Brain microvascular endothelial cell (primary cell): Measurements from ENCODE around the gene ZFR.

ENCODE experiments used
- DNase-seq: peaks from one replicate; pipeline ENCODE4 v3.0.0-alpha.2; 2020
- H3K27ac ChIP-seq: fragments of 250-450 bp; sonication (Bioruptor Pico); 2 replicates; pipeline ENCODE4 v1.5.1; 2020; ENCODE audit warnings: mild to moderate bottlenecking, moderate library complexity
- H3K27me3 ChIP-seq: fragments of 250-450 bp; sonication (Bioruptor Pico); replicated peaks from 2 replicates; pipeline ENCODE4 v1.5.1; 2020; ENCODE audit warnings: mild to moderate bottlenecking
- H3K36me3 ChIP-seq: fragments of 250-450 bp; sonication (Bioruptor Pico); replicated peaks from 2 replicates; pipeline ENCODE4 v1.5.1; 2020; ENCODE audit warnings: mild to moderate bottlenecking
- H3K4me3 ChIP-seq: 2 replicates; pipeline ENCODE4 v1.5.1; 2011; ENCODE audit warnings: low read depth, mild to moderate bottlenecking, control low read depth, low read length, moderate library complexity
- in situ Hi-C: cut with HindIII; loops from 2 replicates; pipeline ENCODE4 v1.10.0; 2017; ENCODE audit warnings: low sequenced_read_pairs, low pct_ligation_motif_present
- TF ChIP-seq, protein P1 (sequence below): IDR thresholded peaks from 2 replicates; pipeline ENCODE4 v1.5.1; 2011; ENCODE audit warnings: low read depth, mild to moderate bottlenecking, moderate library complexity, low read length, control low read depth, inconsistent platforms; ENCODE audit errors: missing control alignments

Gene ZFR

DNA sequence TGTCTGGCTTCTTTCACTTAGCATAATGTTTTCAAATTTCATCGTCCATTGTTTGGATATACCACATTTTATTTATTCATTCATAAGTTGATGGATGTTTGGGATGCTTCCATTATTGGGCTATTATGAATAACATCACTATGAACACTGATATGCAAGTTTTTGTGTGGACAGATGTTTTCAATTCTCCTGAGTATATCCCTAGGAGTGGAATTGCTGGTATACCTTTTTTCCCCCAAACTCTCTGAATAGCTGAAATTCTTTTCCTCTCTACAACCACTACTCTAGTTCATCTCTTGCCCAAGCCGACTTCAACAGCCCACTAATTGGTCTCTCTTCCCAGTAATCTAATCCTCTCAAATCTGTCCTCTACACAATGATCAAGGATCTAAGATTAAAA, 4.7 kb upstream of the ZFR start:
- Histone ChIP-seq H3K27ac (no peak overlapping the region), H3K27me3 (no peaks in the 10 kb centered on the region), H3K4me3 (no peak overlapping the region), H3K36me3 (no peaks in the 10 kb centered on the region)
- no peak for DNase-seq
- in situ Hi-C loops = no loop called here
- TF ChIP-seq, protein P1, sequence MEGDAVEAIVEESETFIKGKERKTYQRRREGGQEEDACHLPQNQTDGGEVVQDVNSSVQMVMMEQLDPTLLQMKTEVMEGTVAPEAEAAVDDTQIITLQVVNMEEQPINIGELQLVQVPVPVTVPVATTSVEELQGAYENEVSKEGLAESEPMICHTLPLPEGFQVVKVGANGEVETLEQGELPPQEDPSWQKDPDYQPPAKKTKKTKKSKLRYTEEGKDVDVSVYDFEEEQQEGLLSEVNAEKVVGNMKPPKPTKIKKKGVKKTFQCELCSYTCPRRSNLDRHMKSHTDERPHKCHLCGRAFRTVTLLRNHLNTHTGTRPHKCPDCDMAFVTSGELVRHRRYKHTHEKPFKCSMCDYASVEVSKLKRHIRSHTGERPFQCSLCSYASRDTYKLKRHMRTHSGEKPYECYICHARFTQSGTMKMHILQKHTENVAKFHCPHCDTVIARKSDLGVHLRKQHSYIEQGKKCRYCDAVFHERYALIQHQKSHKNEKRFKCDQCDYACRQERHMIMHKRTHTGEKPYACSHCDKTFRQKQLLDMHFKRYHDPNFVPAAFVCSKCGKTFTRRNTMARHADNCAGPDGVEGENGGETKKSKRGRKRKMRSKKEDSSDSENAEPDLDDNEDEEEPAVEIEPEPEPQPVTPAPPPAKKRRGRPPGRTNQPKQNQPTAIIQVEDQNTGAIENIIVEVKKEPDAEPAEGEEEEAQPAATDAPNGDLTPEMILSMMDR = no peak

DNA sequence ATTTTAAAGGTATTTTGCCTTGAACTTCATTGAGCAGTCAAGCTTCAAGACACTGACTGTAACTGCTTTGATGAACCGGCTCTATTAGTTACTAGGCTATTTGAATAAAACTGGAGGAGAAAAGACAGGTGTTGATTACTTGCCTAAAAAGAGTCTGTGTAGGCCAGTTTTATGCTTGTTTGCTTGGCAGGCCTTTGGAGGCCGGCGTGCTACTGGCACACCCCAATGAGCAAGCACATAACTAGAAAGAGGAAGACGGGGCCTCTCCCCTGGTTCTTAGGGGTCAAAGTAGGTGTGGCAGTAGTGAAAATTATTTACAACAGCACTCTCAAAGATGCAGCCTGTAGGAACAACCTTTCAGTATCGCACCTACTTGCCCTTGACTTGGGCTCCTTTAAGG, 2.1 kb upstream of the ZFR start:
- in situ Hi-C loops = no loop called here
- TF ChIP-seq, protein P1 = no peak
- no peaks in the 10 kb centered on the region for H3K36me3 ChIP-seq
- H3K27me3 ChIP-seq = no peaks in the 10 kb centered on the region
- no peak for DNase-seq
- no peak overlapping the region for H3K27ac ChIP-seq
- H3K4me3 ChIP-seq = no peak overlapping the region

DNA sequence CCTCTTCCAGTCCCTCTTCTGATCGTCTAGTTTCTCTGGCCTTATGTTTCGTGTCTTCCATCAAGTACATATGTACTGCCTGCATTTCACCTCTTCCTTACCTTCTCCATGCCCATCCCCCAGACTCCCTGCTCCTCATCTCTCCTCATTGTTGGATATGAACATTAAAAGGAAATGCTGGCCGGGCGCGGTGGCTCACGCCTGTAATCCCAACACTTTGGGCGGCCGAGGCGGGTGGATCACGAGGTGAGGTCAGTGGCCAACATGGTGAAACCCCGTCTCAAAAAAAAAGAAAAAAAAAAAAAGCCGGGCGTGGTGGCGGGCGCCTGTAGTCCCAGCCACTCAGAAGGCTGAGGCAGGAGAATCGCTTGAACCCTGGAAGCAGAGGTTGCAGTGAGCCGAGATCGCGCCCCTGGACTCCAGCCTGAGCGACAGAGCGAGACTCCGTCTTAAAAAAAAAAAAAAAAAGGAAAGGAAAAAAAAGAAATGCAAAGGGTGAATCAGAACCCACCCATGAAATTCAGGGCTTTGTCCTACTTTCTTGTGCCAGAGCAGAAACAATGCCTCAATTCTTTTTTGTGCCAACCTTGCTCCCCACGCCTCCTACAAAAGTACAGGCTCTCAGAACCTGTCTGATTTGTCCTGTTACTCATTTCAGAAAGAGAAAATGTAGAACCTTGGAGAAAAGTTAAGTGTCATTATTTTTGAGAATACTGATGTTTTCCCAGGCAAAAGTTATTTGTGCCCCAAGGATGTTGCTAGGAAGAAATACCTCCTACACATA, 1.5 kb upstream of the ZFR start:
- H3K27ac ChIP-seq = no peak overlapping the region
- H3K36me3 ChIP-seq = no peaks in the 10 kb centered on the region
- DNase-seq = no peak
- H3K27me3 ChIP-seq = no peaks in the 10 kb centered on the region
- in situ Hi-C loops = no loop called here
- no peak overlapping the region for H3K4me3 ChIP-seq
- TF ChIP-seq, protein P1 = no peak

DNA sequence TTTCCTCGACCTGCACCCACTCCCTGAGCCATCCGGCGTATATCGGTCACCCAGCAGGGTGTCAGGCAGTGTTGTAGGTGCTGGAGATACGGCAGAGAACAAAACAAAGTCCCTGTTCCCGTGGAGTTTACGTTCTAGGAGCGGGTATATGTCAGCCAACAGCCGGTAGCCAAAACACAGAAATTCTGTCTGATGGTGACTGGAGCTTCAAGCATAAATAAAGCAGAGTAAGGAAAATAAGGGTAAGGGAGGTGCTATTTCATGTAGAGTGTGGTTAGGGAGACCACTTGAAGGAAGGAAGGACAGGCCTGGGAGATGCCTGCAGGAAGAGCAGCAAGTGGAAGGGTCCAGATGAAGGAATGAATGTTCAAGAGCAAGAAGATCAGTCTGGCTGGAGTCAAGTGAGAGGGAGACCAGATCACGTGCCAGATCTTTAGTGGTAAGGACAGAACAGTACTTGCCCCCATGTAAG, 783 bp upstream of the ZFR start:
- TF ChIP-seq, protein P1 = no peak
- no peaks in the 10 kb centered on the region for H3K27me3 ChIP-seq
- H3K4me3 ChIP-seq = peak overlapping the region; percentile 80
- H3K27ac ChIP-seq = no peak overlapping the region
- in situ Hi-C loops = no loop called here
- DNase-seq = no peak
- no peaks in the 10 kb centered on the region for H3K36me3 ChIP-seq

DNA sequence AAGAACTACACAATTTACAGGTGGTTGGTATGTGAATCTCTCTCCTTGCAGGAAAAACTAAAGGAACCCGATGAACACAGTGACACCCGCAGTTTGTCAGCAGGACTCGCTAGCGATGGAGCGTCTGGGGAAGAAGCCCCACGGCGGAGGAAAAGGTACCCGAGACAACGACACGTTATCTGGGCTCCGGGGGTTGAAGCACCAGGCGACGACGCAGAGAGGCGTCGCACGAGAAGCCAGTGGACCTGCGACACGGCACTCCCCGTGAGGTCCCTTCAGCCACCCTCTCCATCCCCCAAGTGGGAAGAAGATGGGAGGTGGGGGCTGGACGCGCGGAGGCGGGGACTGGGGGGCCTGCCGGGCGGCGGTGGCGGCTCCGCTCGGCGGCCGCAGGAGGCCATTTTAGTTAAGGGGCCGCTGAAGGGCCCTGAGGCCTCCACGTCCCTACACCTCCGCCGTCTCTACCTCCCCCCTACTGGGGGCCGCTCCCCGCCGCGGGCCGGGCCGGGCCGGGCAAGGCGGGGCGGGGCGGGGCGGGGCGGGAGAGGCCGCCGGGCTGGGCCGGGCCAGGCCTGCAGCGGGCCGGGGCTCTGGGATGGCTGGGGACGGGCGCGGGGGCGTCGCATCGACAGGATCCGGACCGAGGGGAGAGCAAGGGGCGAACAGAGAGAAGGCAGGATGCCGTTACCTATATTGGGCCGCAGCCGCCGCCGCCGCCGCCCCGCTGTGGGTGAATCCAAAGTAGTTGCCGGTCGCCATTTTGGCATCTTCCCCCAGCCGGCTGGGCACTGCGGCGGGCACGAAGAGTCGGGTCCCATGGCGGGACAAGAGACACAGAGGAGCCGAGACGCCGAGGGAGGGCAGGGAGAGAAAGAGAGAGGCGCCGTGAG, 754 bp downstream of the ZFR start:
- in situ Hi-C loops = no loop called here
- peak; percentile 22 for DNase-seq
- no peaks in the 10 kb centered on the region for H3K36me3 ChIP-seq
- H3K27ac ChIP-seq = peak overlapping the region; percentile 77
- no peaks in the 10 kb centered on the region for H3K27me3 ChIP-seq
- peak overlapping the region; percentile 80 for H3K4me3 ChIP-seq
- TF ChIP-seq, protein P1 = no peak
